ENCODE results near the gene GRIN3B.
A peak's percentile ranks its signal among the peaks of the same experiment; 100 is the strongest.

GRIN3B gene

GRCh38 chr19:996051-996838, 4.0 kb upstream of the GRIN3B start:
- TF ChIP-seq CTCF (conservative IDR thresholded peaks at IDR 0.05; ENCODE audit: low read length): no peak
- DNase-seq (ENCODE audit: low read depth): peak; percentile 37
- peak overlapping the region; percentile 3 for H3K4me3 ChIP-seq (ENCODE audit: low read length)

GRCh38 chr19:998064-998463, 2.2 kb upstream of the GRIN3B start:
- no peak for TF ChIP-seq CTCF (conservative IDR thresholded peaks at IDR 0.05; ENCODE audit: low read length)
- no peak overlapping the region for H3K4me3 ChIP-seq (ENCODE audit: low read length)

DNA sequence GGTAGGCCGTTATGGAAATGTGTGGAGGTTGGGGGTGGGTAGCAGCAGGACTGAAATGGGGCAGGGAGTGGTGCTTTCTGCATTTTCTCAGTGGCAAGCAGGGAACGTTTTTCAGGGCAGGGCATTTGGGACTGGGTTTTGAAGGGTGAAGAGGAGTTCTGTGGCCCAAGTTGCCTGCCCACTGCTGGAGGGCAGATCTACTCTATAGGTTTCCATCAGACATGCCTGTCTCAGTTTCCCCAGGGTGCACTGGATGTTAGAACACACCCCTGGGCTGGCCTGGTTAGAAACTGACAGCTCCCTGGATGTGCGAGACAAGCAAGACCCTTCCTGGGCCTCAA, 870 bp upstream of the GRIN3B start:
- no peak for DNase-seq (ENCODE audit: low read depth)
- no peak for TF ChIP-seq CTCF (conservative IDR thresholded peaks at IDR 0.05; ENCODE audit: low read length)
- no peak overlapping the region for H3K4me3 ChIP-seq (ENCODE audit: low read length)

More at GRCh38 chr19:998064-998463, 2.2 kb upstream of the GRIN3B start:
- no peak for DNase-seq (ENCODE audit: low read depth)

DNA sequence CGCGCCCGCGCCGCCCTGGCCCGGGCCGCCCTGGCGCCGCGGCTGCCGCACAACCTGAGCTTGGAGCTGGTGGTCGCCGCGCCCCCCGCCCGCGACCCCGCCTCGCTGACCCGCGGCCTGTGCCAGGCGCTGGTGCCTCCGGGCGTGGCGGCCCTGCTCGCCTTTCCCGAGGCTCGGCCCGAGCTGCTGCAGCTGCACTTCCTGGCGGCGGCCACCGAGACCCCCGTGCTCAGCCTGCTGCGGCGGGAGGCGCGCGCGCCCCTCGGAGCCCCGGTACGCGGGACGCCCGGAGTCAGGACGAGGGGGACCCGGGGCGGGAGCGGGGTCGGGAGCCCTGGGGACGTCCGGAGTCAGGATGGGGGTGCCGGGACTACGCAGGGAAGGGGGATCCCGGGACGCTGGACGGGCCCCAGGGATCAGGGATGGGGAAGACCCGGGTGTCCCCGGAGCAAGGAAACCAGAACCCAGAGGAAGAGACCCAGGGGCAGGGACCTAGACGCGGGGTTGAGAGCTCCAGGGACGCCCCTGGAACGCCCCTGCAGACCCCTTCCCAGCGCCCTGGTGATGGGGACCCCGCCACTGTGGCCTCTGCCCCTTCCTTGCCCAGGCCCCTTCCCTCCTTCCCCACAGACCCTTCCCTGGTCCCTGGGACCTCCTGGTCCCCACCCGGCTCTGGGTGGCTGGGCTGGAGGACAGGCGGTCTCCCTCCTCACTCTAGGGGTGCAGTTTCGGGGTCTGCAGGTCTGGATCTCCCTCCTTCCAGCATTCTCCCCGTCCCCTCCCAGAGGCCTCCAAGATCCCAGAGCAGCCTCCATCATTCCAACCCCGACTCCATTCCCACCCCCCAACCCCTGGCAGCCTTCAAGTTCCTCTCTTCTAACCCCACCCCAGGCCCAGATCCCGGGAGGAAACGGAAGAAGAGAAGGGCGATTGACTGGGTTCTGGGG, 645 bp downstream of the GRIN3B start:
- DNase-seq (ENCODE audit: low read depth): no peak
- H3K4me3 ChIP-seq (ENCODE audit: low read length): no peak overlapping the region; the same call in 1 of the 2 replicates

GRCh38 chr19:1001538-1002166, 1.4 kb downstream of the GRIN3B start:
- H3K4me3 ChIP-seq (ENCODE audit: low read length): no peak overlapping the region
- TF ChIP-seq CTCF (conservative IDR thresholded peaks at IDR 0.05; ENCODE audit: low read length): peak; percentile 68
- no peak for DNase-seq (ENCODE audit: low read depth)

More for the DNA sequence above, 645 bp downstream of the GRIN3B start:
- TF ChIP-seq CTCF (conservative IDR thresholded peaks at IDR 0.05; ENCODE audit: low read length): no peak

DNA sequence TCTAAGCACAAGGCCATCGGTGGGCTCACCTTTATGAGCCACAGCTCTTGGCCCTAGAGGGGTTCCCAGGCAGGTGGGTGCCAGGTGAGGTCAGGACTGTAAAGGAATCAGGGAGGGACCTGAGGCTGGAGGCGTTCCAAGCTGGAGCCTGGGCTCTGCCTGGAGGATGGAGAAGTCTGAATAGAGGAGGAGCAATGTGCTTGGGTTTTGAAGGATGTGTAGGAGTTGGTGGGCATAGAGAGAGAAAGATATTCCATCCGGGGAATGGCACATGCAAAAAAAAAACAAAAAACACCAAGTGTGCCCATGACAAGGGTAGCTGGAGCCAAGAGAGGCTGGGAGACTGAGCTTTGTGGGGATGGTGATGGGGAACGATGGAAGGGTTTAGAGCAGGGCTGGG, 2.4 kb downstream of the GRIN3B start:
- no peak overlapping the region for H3K4me3 ChIP-seq (ENCODE audit: low read length)
- no peak for DNase-seq (ENCODE audit: low read depth)
- TF ChIP-seq CTCF (conservative IDR thresholded peaks at IDR 0.05; ENCODE audit: low read length): no peak
